Measurements from ENCODE around the gene OR2C1.
A peak's percentile ranks its signal among the peaks of the same experiment; 100 is the strongest.

The OR2C1 gene

GRCh38 chr16:3388325-3388724 lies 32.6 kb downstream of the OR2C1 start:
- TF ChIP-seq, protein P1, sequence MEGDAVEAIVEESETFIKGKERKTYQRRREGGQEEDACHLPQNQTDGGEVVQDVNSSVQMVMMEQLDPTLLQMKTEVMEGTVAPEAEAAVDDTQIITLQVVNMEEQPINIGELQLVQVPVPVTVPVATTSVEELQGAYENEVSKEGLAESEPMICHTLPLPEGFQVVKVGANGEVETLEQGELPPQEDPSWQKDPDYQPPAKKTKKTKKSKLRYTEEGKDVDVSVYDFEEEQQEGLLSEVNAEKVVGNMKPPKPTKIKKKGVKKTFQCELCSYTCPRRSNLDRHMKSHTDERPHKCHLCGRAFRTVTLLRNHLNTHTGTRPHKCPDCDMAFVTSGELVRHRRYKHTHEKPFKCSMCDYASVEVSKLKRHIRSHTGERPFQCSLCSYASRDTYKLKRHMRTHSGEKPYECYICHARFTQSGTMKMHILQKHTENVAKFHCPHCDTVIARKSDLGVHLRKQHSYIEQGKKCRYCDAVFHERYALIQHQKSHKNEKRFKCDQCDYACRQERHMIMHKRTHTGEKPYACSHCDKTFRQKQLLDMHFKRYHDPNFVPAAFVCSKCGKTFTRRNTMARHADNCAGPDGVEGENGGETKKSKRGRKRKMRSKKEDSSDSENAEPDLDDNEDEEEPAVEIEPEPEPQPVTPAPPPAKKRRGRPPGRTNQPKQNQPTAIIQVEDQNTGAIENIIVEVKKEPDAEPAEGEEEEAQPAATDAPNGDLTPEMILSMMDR (IDR thresholded peaks at IDR 0.05; ENCODE audit: low read depth, low read length): no peak
- no peak overlapping the region for H3K4me3 ChIP-seq (replicated peaks in 1 of 2; ENCODE audit: low read depth in 2 of 2, low read length in 2 of 2)
- no peak for DNase-seq (ENCODE audit: low read depth in 2 of 2)

- TF ChIP-seq, protein P1 (IDR thresholded peaks at IDR 0.05; ENCODE audit: low read depth, low read length): no peak
- no peak overlapping the region for H3K4me3 ChIP-seq (replicated peaks in 1 of 2; ENCODE audit: low read depth in 2 of 2, low read length in 2 of 2)
- DNase-seq (ENCODE audit: low read depth in 2 of 2): no peak
These were observed 34.1 kb downstream of the OR2C1 start for GRCh38 chr16:3389663-3390338.

DNA sequence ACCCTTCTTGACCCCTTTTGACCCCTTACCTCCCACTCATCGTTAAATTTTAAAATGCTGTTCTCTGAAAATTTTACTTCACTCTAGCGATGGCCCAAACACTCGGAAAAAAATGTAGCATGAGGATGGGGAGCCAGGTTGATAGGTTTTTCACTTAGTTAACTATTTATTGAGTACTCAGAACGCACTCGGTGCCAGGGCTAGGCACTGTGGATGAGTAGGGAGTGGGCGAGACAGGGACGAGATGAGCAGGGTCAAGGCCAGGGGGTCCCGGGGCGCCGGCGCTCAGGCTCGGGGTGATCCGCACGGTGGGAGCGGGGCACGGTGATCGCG lies 44.7 kb downstream of the OR2C1 start:
- DNase-seq (ENCODE audit: low read depth in 2 of 2): no peak
- peak overlapping the region; percentile 79 to 93 for H3K4me3 ChIP-seq (replicated peaks in 1 of 2; ENCODE audit: low read depth in 2 of 2, low read length in 2 of 2)
- TF ChIP-seq, protein P1 (IDR thresholded peaks at IDR 0.05; ENCODE audit: low read depth, low read length): no peak

DNA sequence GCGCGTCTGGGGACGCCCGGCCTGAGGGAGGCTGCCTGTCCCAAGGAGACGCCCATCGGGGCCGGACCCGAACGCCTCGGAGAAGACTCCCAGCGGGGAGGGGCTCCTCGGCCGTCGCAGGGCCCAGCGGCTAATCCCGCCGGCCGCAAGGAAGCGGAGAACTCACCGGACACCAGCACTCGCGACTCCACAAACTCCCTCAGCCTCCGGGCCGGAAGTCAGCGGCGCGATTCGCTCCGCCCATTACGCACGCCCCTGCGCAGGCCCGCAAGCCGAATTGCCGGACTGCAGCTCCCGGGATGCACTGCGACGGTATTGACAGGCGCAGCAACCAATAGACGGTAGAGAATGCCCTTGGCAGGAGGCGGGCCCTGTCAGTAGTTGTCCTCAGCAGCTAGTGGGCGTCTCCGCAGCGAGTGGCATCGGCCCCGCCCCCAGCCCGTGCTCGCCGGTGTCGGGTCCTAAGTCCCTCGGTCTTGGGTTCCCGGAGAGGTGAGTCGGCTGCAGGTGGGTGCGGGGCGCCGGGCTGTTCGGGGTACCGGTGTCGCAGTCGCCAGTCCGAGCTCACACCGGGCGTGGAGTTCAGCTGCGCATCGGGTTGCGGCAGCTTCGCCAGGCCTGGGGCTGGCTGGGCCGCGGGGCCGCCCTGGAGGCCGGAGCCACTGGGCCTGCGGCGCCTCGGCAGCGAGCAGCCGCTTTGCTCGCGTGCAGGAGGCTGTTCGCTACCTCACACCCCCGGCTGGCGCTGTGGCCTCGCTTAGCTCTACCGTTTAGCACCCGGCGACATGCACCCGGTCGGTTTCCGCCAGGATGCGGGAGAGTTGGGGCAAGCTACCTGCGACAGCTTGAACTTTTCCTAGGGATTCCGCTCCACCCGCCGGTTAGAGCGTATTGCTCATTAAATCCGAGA lies 45.3 kb downstream of the OR2C1 start, which contains the start of the genes ZNF174 and ZSCAN32:
ZNF174 (plus strand) TSS at position 437 of the 910 bp plus-strand sequence. CDS start 790 bp downstream, outside the sequence.
ZSCAN32 (minus strand) TSS at position 226 of the 910 bp plus-strand sequence. CDS start 3,447 bp downstream, outside the sequence.
- H3K4me3 ChIP-seq (replicated peaks in 1 of 2; ENCODE audit: low read depth in 2 of 2, low read length in 2 of 2): peak within 1 kb of the TSS; percentile 79 to 93
- TF ChIP-seq, protein P1 (IDR thresholded peaks at IDR 0.05; ENCODE audit: low read depth, low read length): no peak
- DNase-seq (ENCODE audit: low read depth in 2 of 2): peak; percentile 99 to 100

GRCh38 chr16:3401719-3402397 lies 46.2 kb downstream of the OR2C1 start:
- TF ChIP-seq, protein P1 (IDR thresholded peaks at IDR 0.05; ENCODE audit: low read depth, low read length): no peak
- H3K4me3 ChIP-seq (replicated peaks in 1 of 2; ENCODE audit: low read depth in 2 of 2, low read length in 2 of 2): peak overlapping the region; percentile 79 to 93
- DNase-seq (ENCODE audit: low read depth in 2 of 2): peak in 1 of 2 donors; percentile 21
